Esophagus squamous epithelium (tissue), 4 donors: Measurements from ENCODE around the gene LRRC26.

Experiments
- POLR2A ChIP-seq, 4 donors: fragments of 450-650 bp; IDR thresholded peaks; one replicate each; pipeline ENCODE4 v1.6.1; 2017; ENCODE audit warnings: antibody characterized with exemption in 4 of 4, mild to moderate bottlenecking in 4 of 4, moderate library complexity in 3 of 4
- TF ChIP-seq, protein P1 (sequence below), 6 experiments: fragments of 450-650 bp in 4 of 6; fragments of 200-600 bp in 2 of 6; sonication (generic) in 2 of 6; IDR thresholded peaks; one replicate each; pipeline ENCODE4 v1.5.1; 2016 to 2019; ENCODE audit warnings: antibody characterized with exemption in 6 of 6, mild to moderate bottlenecking in 4 of 6, moderate library complexity in 4 of 6

DNA sequence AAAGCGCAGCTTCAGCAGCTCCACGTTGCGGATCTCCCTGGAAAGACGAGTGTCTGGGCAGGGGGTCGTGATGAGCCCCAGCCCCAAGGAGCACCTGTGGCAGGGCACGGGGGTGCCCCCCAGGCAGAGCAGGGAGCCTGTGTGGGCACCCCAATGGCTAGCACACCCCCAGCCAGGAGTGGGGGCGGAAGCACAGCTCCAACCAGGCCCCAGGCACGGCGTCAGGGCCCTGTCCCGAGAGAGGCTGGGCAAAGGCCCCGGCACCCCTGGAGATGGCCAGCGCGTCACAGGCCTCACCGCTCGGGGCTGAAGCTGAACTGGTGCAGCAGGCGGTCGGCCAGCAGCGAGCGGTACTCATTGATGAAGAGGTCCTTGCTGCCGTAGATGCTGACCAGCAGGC is 10.6 kb upstream of the LRRC26 start:
- TF ChIP-seq, protein P1, sequence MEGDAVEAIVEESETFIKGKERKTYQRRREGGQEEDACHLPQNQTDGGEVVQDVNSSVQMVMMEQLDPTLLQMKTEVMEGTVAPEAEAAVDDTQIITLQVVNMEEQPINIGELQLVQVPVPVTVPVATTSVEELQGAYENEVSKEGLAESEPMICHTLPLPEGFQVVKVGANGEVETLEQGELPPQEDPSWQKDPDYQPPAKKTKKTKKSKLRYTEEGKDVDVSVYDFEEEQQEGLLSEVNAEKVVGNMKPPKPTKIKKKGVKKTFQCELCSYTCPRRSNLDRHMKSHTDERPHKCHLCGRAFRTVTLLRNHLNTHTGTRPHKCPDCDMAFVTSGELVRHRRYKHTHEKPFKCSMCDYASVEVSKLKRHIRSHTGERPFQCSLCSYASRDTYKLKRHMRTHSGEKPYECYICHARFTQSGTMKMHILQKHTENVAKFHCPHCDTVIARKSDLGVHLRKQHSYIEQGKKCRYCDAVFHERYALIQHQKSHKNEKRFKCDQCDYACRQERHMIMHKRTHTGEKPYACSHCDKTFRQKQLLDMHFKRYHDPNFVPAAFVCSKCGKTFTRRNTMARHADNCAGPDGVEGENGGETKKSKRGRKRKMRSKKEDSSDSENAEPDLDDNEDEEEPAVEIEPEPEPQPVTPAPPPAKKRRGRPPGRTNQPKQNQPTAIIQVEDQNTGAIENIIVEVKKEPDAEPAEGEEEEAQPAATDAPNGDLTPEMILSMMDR (IDR thresholded peaks at IDR 0.05), result no peak
- no peak for TF ChIP-seq POLR2A (IDR thresholded peaks at IDR 0.05)
